Measurements from ENCODE around the gene ZNF780A. TPM values are rescaled to one million over a fixed set of nuclear protein-coding genes. Genes with fewer than 3 reads are reported as not detected.
A peak's percentile ranks its signal among the peaks of the same experiment; 100 is the strongest.
"Not testable (repeated sequence)": the region's sequence is repeated elsewhere in the genome, so short reads cannot be mapped to it uniquely, and the experiment has no call there.

ZNF780A gene
- total RNA-seq, 2 donors from 2014 or later = 24.2 to 26.3 TPM

DNA sequence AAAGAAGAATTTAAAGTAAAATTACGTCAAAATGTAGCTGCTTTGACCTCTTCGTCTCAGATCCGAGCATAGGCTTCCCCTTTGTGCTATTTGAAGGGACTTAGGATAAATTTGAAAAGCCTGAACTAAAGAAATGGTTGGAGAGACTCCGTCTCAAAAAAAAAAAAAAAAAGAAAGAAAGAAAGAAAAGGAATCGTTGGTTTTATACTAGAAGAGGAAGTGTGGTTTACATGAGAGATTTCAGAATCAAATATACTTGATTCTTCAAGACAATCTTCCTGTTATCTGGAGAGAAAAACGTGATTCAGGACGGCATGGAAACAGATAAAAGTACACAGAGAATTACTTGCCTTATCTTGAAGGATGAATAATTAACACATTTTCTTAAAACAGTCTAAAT is 34.2 kb downstream of the ZNF780A start:
- no peak for DNase-seq (ENCODE audit: low spot score)
- H3K36me3 Mint-ChIP-seq = peaks cover 16% of the 10 kb centered on the region
- peaks cover 35 to 40% of the 10 kb centered on the region in 2 donors for H3K4me1 Mint-ChIP-seq (ENCODE audit: low read depth in 2 of 2)
- no peak for ATAC-seq
- H3K27me3 Mint-ChIP-seq = peaks cover 9 to 17% of the 10 kb centered on the region in 2 donors
- peak overlapping the region; percentile 77 to 98 for H3K27ac Mint-ChIP-seq
- peak overlapping the region; percentile 87 for H3K4me3 Mint-ChIP-seq
- peaks cover 9% of the 10 kb centered on the region for H3K9me3 Mint-ChIP-seq

DNA sequence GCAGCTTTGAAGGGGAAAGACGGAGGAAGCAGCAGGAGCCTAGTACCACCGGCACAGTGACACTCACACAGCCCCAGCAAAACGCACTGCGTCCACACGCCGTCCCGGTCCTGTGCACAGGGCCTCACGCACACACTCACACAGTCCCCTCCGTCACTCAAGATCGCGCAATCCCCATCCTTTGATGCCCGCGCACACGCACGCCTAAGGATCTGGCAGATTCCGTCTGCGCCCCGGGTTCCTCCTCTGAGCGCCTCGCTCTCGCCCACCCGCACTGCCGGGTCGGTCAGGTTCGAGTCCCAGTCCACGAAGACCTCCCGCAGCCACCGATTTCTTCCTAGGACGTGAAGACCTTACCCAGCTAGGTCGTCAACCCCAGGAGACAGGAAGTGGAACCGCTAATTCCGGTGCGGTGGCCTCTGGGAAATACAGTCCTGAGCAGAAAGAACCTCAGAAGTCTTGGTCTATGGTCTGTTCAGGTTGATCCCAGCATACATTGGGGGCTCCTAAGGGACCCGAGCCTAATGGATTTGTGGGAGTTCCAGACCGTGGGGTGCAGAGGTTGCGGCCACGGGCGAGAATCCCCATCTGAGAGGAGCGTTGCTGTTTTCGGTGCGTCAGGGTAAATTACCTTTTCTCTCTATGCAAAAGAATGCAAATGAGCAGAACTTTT is 34.8 kb downstream of the ZNF780A start, which contains the start of gene ZNF780B:
Gene ZNF780B, minus strand, starts transcription at position 400 of the 673 bp plus-strand sequence. CDS start 5,899 bp downstream, outside the sequence.
- peaks cover 16% of the 10 kb centered on the region for H3K36me3 Mint-ChIP-seq
- H3K27ac Mint-ChIP-seq = peak within 1 kb of the TSS; percentile 77 to 98
- peaks cover 35 to 40% of the 10 kb centered on the region in 2 donors for H3K4me1 Mint-ChIP-seq (ENCODE audit: low read depth in 2 of 2)
- DNase-seq (ENCODE audit: low spot score) (peak; percentile 85), ATAC-seq (peak; percentile 94 to 95)
- H3K27me3 Mint-ChIP-seq = peaks cover 9 to 17% of the 10 kb centered on the region in 2 donors
- peak within 1 kb of the TSS; percentile 87 for H3K4me3 Mint-ChIP-seq
- H3K9me3 Mint-ChIP-seq = peaks cover 9% of the 10 kb centered on the region

DNA sequence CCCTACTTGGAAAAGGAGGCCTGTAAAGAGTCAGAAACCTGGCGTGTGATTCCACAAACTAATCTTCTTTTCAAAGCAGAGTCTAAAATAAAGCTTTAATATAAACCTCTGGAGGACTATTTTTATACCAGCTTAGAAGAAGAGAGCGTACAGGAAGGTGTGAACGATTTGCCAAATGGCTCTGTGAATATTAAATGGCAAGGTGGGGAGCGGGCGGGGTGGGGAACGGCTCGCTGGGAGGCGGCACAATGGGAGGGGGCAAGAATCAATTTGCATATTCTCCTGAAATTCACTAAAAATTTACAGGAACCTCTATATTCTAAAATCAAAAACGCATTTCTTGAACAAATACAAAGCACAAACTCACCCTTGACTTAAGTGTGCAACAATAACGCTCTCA is 35.7 kb downstream of the ZNF780A start:
- H3K4me1 Mint-ChIP-seq (ENCODE audit: low read depth in 2 of 2) = peaks cover 39 to 44% of the 10 kb centered on the region in 2 donors
- peak overlapping the region; percentile 77 to 98 for H3K27ac Mint-ChIP-seq
- H3K4me3 Mint-ChIP-seq = peak overlapping the region; percentile 87

DNA sequence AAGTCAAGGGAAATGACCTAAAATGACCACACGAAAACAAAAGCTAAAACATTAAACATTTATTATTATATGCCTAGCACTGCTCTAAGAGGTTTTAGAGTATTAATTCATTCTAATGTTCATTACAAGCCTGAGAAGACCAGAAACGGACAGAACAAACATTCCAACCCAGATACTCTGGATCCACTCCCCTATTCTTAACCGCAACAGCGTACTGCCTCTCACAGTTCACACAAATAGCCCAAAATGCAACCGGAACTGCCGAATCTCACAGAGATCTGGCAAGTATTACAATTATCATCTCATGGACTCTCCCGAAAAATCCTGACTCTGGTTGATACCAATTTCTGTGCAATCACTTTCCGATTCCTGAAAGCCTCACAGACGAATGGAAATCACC is 36.1 kb downstream of the ZNF780A start:
- peaks cover 5 to 12% of the 10 kb centered on the region in 2 donors for H3K27me3 Mint-ChIP-seq
- H3K4me3 Mint-ChIP-seq = peak overlapping the region; percentile 87
- H3K9me3 Mint-ChIP-seq = peaks cover 6% of the 10 kb centered on the region
- H3K27ac Mint-ChIP-seq = peak overlapping the region in 1 of 2 donors; percentile 98
- peaks cover 39 to 44% of the 10 kb centered on the region in 2 donors for H3K4me1 Mint-ChIP-seq (ENCODE audit: low read depth in 2 of 2)
- ATAC-seq (no peak), DNase-seq (ENCODE audit: low spot score) (no peak)
- H3K36me3 Mint-ChIP-seq = peaks cover 17% of the 10 kb centered on the region

More for the DNA sequence above, 35.7 kb downstream of the ZNF780A start:
- Mint-ChIP-seq H3K27me3 (peaks cover 9 to 16% of the 10 kb centered on the region in 2 donors), H3K9me3 (peaks cover 9% of the 10 kb centered on the region), H3K36me3 (peaks cover 21% of the 10 kb centered on the region)
- DNase-seq (ENCODE audit: low spot score) (no peak), ATAC-seq (no peak)

DNA sequence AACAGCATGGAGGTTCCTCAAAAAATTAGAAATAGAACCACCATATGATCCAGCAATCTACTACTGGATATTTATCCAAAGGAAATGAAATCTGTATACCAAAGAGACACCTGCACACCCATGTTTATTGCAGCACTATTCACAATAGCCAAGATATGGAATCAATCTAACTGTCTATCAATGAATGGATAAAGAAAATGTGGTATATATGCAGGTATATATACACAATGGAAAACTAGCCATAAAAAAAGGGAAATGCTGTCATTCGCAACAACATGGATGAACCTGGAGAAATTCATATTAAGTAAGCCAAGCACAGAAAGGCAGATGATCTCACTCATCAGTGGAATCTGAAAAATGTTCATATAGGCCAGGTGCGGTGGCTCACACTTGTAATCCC is 37.3 kb downstream of the ZNF780A start:
- DNase-seq (ENCODE audit: low spot score) (no peak), ATAC-seq (no peak)
- no peaks in the 10 kb centered on the region for H3K9me3 Mint-ChIP-seq
- no peak overlapping the region for H3K27ac Mint-ChIP-seq
- peaks cover 39 to 44% of the 10 kb centered on the region in 2 donors for H3K4me1 Mint-ChIP-seq (ENCODE audit: low read depth in 2 of 2)
- peak overlapping the region; percentile 22 for H3K4me3 Mint-ChIP-seq
- H3K36me3 Mint-ChIP-seq = peaks cover 9% of the 10 kb centered on the region
- peaks cover 0 to under 1% of the 10 kb centered on the region in 2 donors for H3K27me3 Mint-ChIP-seq

DNA sequence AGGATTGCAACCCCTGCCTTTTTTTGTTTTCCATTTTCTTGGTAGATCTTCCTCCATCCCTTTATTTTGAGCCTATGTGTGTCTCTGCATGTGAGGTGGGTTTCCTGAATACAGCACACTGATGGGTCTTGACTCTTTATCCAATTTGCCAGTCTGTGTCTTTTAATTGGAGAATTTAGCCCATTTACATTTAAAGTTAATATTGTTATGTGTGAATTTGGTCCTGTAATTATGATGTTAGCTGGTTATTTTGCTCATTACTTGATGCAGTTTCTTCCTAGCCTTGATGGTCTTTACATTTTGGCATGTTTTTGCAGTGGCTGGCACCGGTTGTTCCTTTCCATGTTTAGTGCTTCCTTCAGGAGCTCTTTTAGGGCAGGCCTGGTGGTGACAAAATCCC is 49.0 kb downstream of the ZNF780A start:
- Mint-ChIP-seq H3K36me3 (peaks cover 60% of the 10 kb centered on the region), H3K9me3 (peaks cover 25% of the 10 kb centered on the region)
- H3K4me3 Mint-ChIP-seq; ATAC-seq; H3K4me1 Mint-ChIP-seq (ENCODE audit: low read depth in 2 of 2); DNase-seq (ENCODE audit: low spot score); H3K27me3 Mint-ChIP-seq; H3K27ac Mint-ChIP-seq: not testable (repeated sequence)

DNA sequence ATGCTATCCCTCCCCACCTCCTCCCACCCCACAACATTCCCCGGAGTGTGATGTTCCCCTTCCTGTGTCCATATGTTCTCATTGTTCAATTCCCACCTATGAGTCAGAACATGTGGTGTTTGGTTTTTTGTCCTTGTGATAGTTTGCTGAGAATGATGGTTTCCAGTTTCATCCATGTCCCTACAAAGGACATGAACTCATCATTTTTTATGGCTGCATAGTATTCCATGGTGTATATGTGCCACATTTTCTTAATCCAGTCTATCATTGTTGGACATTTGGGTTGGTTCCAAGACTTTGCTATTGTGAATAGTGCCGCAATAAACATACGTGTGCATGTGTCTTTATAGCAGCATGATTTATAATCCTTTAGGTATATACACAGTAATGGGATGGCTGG is 52.7 kb downstream of the ZNF780A start:
- H3K9me3 Mint-ChIP-seq = peaks cover 27% of the 10 kb centered on the region
- H3K4me3 Mint-ChIP-seq; H3K4me1 Mint-ChIP-seq (ENCODE audit: low read depth in 2 of 2); H3K27ac Mint-ChIP-seq; H3K27me3 Mint-ChIP-seq; DNase-seq (ENCODE audit: low spot score); ATAC-seq: not testable (repeated sequence)
- peaks cover 63% of the 10 kb centered on the region for H3K36me3 Mint-ChIP-seq

DNA sequence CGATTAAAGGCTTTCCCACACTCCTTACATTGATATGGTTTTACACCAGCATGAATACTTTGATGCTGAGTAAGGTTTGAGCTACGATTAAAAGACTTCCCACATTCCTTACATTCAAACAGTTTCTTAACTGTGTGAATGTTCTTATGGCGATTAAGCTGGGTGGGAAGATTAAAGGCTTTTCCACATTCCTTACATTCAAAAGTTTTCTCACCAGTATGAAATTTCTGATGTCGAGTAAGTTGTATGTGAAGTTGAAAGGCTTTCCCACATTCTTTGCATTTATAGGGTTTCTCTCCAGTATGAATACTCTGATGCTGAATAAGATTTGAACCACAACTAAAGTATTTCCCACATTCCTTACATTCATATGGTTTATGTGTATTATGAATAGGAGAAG is 54.7 kb downstream of the ZNF780A start:
- no peak overlapping the region for H3K27ac Mint-ChIP-seq
- H3K27me3 Mint-ChIP-seq = no peaks in the 10 kb centered on the region
- H3K9me3 Mint-ChIP-seq = peaks cover 30% of the 10 kb centered on the region
- H3K36me3 Mint-ChIP-seq = peaks cover 62% of the 10 kb centered on the region
- H3K4me1 Mint-ChIP-seq (ENCODE audit: low read depth in 2 of 2) = no peaks in the 10 kb centered on the region
- DNase-seq (ENCODE audit: low spot score) = no peak
- H3K4me3 Mint-ChIP-seq = no peak overlapping the region
- ATAC-seq = no peak

DNA sequence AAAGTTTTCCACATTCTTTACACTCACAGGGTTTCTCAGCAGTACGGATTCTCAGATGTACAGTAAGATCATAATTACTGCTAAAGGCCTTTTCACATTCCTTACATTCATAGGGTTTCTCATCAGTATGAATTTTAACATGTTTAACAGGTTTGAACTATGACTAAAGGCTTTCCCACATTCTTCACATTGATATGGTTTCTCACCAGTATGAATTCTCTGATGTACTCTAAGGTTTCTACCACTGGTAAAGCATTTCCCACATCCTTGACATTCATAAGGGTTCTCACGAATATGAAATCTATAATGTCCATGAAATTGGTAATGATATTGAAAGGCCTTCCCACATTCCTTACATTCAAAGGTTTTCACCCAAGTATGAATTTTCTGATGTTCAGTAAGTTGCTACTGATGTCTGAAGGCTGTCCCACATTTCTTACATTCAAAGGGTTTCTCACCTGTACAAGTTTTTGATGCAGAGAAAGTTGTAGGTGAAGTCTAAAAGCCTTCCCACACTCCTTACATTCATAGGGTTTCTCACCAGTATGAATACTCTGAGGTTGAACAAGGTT is 56.7 kb downstream of the ZNF780A start:
- DNase-seq (ENCODE audit: low spot score) = no peak
- Mint-ChIP-seq H3K4me1 (ENCODE audit: low read depth in 2 of 2) (no peaks in the 10 kb centered on the region), H3K36me3 (peaks cover 66% of the 10 kb centered on the region), H3K27ac (no peak overlapping the region), H3K9me3 (peaks cover 32% of the 10 kb centered on the region), H3K27me3 (no peaks in the 10 kb centered on the region), H3K4me3 (no peak overlapping the region)
- ATAC-seq = no peak

DNA sequence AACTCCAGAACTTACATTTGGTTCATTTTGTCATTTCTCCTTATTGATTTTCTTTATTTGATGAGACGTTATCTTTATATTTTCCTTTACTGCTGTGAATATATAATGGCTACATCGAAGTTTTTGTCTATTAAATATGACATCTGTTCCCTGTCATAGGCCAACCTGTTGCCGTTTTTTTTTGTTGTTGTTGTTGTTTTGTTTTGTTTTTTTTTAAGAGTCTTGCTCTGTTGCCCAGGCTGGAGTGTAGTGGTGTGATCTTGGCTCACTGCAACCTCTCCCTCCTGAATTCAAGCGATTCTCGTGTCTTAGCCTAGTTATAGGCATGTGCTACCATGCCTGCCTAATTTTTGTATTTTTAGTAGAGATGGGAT is 64.2 kb downstream of the ZNF780A start:
- Mint-ChIP-seq H3K27me3 (no peaks in the 10 kb centered on the region), H3K4me3 (no peak overlapping the region), H3K4me1 (ENCODE audit: low read depth in 2 of 2) (no peaks in the 10 kb centered on the region), H3K36me3 (peaks cover 64% of the 10 kb centered on the region), H3K27ac (no peak overlapping the region), H3K9me3 (peaks cover 36% of the 10 kb centered on the region)
- ATAC-seq = no peak
- DNase-seq (ENCODE audit: low spot score) = no peak

DNA sequence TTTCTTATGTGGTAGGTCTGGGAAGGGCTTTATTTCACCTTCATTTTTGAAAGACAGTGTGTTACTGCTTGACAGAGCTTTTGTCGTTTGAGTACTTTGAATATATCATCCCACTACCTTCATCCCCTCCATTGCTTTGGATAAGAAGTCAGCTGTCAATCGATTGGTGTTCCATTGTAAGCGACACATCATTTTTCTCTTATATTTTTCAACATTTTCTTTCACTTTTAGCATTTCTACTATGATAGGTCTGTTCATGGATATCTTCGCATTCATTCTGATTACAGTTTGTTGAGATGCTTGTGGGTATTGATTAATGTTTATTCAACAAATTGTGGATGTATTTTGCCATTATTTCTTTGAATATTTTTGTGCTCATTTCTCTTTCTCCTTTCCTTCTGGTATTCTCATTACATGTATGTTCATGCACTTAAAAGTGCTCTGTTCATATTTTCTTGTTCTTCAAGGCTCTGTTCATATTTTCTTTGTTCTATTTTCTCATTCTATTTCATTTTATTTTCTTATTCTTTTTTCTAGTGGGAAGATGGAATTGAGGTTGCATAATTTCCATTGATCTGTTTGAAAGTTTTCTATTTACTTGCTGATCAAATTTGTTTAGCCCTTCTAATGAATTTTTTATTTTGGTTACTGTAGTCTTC is 64.7 kb downstream of the ZNF780A start:
- no peak overlapping the region for H3K4me3 Mint-ChIP-seq
- no peaks in the 10 kb centered on the region for H3K27me3 Mint-ChIP-seq
- DNase-seq (ENCODE audit: low spot score) (no peak), ATAC-seq (no peak)
- no peaks in the 10 kb centered on the region for H3K4me1 Mint-ChIP-seq (ENCODE audit: low read depth in 2 of 2)
- H3K27ac Mint-ChIP-seq = no peak overlapping the region
- H3K9me3 Mint-ChIP-seq = peaks cover 36% of the 10 kb centered on the region
- peaks cover 64% of the 10 kb centered on the region for H3K36me3 Mint-ChIP-seq

DNA sequence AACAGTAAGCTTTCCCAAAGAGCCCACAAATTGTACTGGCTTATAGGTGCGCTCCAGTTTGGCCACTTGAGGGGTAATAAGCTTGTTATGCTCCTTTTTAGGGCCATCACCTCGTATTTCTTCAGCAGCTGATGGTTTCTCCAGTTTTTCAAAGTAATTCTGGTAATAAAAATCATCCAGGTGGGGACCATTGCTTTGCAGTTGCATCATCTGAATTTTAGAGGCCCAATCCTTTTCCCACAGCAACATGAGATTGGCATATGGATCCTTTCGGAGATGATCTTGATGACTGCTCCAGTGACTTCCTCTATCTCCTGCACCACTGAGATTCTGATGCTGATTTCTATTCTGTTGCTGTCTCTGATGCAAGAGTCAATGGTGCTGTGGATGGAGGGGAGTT is 66.8 kb downstream of the ZNF780A start:
- H3K27me3 Mint-ChIP-seq = no peaks in the 10 kb centered on the region
- no peaks in the 10 kb centered on the region for H3K4me1 Mint-ChIP-seq (ENCODE audit: low read depth in 2 of 2)
- no peak for DNase-seq (ENCODE audit: low spot score)
- peaks cover 62% of the 10 kb centered on the region for H3K36me3 Mint-ChIP-seq
- ATAC-seq = no peak
- peaks cover 36% of the 10 kb centered on the region for H3K9me3 Mint-ChIP-seq
- H3K4me3 Mint-ChIP-seq = no peak overlapping the region
- H3K27ac Mint-ChIP-seq = no peak overlapping the region
